RPMI8226 (cell line): ENCODE data around the gene KRT73.
A peak's percentile ranks its signal among the peaks of the same experiment; 100 is the strongest.
"Not testable (repeated sequence)": the region's sequence is repeated elsewhere in the genome, so short reads cannot be mapped to it uniquely, and the experiment has no call there.

Experiments used
- DNase-seq: peaks from one replicate; pipeline ENCODE4 v3.0.0-alpha.2; 2015

The KRT73 gene

DNA sequence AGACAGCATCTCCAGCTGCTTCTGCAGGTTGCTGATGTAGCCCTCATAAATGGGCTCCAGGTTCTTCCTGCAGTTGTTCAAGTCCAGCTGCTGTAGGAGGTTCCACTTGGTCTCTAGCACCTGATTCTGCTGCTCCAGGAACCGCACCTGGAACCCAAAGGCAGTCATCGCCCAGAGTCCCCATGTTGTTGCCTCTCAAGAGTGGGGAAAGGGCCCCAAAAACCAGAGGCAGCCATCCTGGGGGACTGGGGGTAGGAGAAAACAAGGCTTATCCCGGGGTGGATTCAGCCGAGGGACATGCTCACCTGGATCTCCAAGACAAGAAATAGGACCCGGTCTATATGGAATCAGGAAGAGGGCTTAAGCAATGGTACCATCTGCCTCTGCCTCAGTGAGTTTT lies 19.4 kb downstream of the KRT73 start:
- no peak for DNase-seq

DNA sequence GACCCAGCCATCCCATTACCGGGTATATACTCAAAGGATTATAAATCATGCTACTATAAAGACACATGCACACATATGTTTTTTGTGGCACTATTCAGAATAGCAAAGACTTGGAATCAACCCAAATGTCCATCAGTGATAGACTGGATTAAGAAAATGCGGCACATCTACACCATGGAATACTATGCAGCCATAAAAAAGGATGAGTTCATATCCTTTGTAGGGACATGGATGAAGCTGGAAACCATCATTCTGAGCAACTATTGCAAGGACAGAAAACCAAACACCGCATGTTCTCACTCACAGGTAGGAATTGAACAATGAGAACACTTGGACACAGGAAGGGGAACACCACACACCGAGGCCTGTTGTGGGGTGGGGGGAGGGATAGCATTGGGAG lies 24.1 kb downstream of the KRT73 start:
- not testable (repeated sequence) for DNase-seq

DNA sequence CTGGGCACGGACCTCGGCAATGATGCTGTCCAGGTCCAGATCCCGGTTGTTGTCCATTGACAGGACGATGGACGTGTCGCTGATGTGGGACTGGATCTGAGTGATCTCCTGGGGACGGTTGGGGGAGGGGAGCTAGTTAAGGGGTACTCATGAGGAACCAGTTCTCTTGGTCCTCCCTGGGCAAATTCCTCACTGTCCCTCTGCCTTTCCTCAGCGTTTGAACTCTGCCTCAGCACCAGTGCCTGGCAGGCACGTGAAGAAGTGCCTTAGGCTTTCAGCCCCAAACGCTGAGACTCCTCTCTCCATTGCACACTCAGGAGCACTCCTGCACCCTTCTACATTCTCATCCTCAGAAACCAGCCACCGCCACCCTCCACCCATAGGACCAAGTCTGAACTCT lies 26.8 kb downstream of the KRT73 start:
- no peak for DNase-seq

DNA sequence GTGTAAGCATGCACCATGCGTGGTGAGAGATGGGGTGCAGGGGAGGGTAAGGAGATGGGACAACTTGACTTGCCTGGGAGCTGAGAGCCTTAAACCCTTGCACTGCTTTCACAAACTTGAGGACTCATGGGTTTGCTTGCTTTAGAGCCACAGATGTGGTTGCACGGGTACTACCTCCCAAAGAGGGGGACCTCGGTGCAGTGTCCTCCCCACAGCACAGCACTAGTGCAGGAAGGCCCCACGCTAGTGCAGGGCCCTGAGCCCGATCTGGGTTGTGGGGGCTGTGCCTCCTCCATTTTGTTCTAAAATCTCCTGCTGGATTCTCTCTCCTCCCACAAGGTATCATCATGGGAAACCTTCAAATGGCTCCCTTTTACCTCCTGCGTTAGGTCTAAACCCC lies 28.3 kb downstream of the KRT73 start:
- DNase-seq: no peak

DNA sequence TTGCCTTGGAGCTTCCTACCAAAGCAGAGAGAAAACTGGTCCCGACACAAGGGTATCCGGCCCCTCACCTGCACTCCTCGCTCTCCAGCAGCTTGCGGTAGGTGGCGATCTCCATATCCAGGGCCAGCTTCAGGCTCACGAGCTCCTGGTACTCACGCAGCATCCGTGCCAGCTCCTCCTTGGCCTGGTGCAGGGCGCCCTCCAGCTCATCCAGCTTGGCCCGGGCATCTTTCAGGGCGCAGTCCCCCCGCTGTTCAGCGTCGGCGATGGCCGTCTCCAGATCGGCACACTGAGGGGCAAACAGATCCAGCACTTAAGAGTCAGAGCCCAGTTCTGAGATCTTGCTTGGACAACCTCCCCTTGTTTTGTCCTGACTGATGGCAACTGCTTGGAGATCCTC lies 30.8 kb downstream of the KRT73 start:
- DNase-seq: peak; percentile 28

DNA sequence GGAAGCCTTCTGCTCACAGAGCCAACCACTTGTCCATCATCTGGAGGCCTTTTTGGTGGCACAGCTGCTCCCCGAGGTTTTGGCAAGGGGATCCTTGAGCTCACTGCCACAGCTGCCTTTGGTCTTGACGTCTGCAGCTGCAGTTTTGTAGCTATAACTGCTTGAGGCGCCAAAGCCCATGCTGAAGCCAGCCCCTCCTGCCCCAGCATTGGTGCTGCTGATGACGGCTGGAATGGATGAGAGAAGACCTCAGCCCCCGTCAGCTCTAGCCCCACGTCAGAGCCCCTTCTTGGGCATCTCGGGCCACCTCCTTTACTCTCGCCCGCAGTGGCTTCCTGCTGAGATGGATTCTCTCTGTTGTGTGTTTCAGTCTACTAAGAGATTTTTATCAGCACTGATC lies 32.4 kb downstream of the KRT73 start:
- peak; percentile 15 for DNase-seq

DNA sequence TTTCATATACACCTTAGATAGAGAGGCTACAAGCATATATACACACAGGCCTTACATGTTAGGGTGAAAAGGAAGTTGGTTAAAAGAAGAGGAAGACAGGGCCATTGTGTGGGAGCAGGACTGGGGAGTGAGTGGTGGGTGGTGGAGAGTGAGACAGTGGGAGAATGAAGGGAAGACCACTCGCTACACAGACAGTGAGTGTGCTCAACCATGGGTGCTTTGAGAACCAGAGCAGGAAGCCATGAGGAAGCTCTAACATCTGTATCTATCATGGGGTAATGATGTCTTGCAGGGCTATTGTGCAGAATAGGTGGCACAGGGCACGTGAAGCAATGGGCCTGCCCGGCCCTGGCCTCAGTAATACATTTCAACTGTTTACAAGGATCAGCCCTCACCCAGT lies 33.3 kb downstream of the KRT73 start:
- DNase-seq: no peak

DNA sequence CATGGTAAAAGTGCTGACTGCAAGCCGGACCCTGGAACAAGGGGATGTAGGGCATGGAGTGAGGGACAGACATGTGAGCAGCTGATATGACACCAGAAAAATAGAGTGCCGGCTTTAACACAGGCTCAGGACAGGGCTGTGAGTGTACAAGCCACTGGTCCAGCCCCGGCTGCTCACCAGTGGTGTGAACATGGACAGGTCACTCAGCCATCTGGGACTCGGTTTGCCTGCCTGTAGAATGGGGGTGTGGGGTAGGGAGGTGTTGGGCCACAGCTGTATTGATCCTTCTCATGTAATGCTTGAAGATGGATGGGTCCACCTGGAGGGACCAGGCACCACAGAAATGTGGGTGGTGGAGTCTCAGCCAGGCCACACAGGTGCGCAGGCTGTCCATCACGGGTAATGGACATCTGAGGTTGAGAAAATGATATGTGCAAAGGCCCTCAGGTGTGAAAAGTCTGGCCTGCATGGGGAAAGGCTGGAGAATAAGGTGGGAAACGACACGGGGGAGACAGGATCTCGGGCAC lies 34.1 kb downstream of the KRT73 start:
- no peak for DNase-seq

DNA sequence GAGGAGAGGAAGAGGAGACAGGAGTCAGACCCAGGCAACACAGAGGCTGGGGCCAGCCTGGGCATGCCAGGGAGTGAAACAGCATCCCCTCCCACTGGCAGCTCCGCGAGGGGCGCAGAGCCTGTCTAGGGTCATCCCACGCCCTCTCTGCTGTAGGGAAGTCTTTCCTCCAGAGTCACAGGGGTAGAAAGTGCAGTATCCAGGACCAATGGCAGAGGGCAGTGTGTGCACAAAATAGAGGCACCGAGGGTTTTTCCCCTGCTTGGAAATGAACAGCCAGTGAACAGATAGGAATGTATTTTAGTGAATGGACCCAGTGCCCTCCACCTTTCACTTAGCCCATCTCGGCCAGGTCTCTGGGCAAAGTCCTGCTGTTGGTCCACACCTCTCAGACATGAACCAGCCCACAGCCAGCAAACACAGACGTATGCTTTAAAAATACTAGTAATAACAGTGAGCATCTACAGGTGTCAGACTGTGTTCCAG lies 35.3 kb downstream of the KRT73 start:
- peak; percentile 72 for DNase-seq

DNA sequence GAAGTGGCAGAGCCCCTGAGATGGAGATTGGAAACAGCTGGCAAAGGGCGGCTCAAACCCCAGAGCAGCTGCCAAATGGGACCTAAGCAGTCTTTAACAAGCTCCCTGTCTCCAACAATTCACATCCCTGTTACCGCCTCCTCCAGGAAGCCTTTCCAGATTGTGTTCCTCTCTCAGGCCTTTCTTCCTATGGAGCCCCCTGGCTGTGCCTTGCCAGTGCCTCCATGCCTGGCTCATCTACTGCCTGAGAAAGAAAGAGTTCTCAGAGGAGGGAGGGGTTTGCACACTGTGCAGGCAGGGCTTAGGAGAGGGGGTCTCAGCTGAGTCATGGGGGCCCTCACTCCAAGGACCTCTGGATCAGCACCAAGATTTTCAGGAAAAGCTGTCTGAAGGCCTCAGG lies 35.9 kb downstream of the KRT73 start:
- no peak for DNase-seq

DNA sequence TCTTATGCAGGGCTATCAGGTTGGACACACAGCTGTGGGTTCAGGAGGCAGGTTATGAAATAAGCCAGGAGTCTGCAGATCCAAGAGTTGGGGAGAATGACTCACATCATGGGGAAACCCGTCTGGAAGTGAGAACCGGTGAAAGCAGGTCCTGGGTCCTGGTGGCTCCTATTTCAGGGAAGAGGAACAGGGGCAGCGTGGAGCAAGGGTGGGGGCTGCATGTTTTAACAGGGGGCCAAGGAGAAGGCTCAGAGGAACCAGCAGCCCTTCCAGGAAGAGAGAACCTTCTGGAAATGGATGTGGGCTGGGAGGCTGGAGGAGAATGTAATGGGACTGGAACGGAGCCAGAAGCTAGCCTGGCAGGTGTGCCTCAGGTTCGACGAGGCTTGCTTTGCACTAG lies 36.9 kb downstream of the KRT73 start:
- DNase-seq: peak; percentile 32

DNA sequence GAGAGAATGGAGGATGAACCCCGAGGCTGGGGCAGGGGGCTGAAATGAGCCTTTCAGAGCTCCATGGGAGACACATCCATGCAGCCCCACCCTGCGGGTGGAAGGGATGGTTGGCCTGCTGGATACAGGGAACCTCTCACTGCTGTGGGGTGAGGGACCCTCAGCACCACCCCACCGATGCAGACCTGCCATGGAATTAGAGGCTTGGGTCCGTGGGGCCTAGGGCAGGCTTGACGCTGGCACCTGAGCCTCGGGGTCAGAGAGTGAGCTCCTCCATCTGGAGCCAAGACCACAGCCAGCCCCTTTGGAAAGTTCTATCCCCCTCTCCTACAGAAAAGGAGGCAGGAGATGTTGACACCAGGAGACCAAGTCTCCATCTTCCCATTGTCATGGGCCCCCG lies 37.3 kb downstream of the KRT73 start:
- DNase-seq: no peak

DNA sequence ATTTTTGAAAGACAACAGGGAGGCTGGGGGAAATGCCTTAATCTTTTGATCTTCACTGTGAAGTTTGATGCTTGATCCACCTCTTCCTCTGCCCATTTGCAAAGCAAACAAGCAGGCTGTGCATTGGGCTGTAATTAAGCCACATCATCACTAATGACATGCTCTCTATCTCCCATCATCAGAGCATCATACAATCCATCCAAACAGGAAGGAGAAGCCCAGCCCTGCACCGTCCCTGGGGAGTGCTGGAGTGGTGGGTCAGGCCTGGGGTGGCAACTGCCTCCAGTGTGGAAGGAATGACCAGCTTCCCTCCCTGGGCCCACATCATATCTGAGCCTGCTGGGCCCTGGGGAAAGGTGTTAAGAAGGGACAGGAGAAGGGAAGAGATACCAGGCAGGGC lies 37.9 kb downstream of the KRT73 start:
- DNase-seq: no peak

DNA sequence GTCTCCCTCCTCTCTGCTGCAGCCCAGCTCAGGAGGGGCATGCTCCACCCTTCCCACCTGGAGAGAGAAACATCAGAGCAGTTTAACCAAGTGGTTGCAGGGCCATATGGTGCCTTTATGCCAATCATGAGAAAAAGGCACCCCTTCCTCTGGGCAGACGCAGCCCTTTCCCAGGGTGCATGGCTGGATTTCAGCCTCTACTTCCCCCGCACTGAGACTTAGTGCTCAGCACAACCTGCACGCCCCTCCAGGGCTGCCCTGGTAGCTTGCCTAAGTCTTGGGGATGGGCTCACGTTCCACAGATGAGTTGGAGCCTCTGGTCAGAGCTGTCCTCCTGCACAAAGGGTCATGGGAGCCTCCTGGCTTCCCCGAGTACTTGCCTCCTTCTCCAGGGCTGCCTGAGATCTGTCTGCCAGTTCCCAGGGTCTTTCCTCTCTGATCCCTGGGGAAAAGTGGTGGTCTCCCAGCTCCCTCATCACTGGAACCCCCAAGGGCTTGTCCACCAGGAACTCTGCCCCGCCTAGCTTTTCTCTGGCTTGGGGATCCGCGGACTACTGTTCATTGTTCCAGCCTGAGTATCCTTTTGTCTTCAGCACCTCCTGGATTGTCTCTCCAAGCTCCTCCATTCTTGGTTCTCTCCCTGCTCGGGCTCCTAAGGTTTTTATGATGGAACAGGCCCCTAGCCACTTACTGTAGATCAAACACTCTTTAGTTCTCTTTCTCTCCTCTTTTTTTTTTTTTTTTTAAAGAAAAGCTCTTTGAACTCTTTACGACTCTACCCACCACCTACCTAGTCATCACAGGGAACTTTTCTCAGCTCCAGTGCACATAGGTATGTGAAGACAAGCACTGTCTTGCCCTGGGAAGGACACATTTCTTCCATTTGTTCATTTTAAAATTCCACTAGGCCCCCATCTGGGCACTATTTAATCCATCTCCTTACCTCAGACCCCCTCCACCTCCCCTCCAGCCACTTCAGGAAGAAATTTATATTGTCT lies 38.6 kb downstream of the KRT73 start:
- DNase-seq: no peak

DNA sequence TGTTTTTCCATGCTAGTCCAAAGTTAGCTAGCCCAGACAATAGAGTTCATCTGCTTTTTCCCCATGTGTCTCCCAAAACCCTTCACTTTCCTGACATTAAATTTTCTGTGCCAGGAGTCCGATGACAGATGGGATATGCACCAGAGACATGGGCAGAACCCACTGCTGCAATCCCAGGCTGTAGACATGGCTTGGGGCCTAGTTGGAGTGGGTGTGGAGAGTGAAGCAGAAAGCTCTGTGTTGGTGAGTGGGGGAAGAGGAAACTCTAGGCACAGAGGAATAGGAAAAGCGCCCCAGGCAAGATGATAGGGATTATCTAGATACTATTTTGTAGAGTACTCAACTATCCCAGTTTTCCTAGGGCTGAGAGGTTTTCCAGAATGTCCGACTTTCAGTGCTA lies 39.9 kb downstream of the KRT73 start:
- no peak for DNase-seq

DNA sequence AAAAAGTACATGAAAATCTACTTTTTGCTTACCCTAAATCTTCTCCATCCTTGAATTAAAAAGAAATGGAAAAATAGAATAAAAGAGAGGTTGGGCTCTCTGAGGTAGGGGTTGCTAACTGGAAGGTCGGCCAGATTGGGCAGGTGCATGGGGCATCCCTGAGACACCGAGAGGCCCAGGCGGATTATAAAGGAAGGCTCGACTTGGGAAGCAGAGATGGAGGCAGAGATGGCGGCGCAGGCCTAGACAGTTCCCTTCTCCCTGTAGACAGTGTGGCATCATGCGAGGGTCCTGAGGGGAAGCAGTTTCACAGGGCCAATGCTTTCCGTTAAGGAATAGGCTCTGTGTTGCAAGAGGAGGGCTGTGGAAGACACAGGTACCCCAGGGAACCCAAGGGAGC lies 41.0 kb downstream of the KRT73 start:
- no peak for DNase-seq

DNA sequence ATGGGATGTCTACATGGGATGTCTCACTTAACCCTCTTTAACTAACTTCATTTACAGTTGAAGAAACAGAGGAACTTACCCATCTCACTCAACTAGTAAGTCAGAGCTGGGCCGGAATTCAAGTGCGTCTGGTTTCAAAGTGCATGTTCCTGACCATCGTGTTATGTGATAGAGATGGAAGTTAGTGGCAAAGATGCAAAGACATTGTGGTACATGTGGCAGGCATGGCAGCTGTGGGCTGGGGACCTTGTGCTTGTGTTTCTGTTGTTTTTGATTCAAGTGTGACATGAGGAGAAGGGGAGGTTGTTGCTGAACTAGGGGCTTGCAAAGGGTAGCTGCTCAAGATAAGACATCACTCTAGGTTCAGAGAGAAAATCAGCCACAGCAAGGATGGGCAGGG lies 42.4 kb downstream of the KRT73 start:
- no peak for DNase-seq

DNA sequence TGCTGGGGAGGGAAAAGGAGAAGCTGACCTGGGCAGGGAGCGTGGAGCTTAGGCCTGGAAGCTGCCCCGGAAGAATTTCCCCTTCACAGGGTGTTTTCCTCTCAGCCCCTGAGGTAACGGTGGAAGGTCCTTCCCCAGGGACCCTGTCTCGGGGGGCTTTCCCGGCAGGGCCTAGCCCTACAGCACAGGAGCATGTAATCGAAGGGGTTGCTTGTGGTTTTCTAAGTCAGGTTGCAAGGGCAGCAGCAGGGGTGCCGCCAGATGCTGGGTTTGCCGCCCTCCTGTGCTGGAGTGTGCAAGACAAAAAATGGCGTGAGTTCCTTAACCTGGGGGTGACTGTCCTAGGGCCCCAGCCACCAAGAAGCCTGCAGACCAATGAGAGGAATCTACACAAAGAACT lies 43.1 kb downstream of the KRT73 start:
- DNase-seq: no peak

DNA sequence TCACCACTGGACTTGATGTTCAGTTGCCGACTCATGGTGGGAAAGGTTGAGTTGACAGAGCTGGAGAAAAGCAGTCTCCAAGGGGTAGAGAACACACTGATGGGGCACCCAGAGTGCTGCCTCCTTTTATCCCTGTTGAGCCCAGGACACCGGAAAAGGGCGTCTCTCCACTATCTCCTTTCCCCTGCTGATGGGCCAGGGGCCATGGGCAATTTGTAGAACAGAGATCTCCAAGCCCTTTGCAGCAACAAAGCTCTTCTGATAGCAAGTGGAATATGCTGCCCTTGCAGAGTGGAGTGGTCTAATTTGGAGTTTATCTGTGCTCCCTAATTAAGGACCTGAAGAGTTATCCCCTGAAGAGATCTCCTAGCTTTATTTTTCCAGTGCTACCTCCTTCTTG lies 44.6 kb downstream of the KRT73 start, which contains the start of gene KRT74:
Gene KRT74 (minus strand): TSS at position 101 of the 400 bp plus-strand sequence. CDS start 66 bp downstream, at position 35.
- no peak for DNase-seq

DNA sequence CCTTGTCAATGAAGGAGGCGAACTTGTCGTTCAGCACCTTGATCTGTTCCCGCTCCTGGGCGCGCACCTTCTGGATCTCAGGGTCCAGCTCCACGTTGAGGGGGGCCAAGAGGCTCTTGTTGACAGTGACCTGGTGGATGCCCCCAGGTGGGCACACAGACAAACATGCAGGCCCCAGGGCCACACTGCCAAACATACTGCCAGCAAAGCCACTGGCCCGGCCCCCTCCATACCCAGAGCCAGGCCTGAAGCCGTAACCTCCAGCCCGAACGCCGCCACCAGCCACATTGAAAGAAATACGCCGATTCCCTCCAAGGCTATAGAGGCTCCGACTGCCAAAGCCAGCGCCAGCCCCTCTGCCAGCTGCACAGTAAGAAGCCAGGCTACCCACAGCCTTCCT lies 45.1 kb downstream of the KRT73 start:
- DNase-seq: no peak

DNA sequence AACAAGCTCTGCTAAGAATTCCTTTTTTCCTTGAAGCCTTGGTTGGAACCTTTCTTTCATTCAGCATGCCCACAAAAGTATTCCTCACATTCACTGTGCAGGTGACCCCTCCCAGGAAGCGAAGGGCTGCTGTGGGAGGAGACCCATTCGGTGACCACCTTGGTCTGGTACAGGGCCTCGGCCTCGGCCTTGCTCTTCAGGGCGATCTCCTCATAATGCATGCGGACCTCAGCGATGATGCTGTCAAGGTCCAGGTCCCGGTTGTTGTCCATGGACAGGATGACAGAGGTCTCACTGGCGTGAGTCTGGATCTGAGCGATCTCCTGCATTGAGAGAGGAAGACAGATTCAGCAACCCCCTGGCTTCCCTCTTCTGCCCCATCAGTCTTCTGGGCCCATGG lies 47.8 kb downstream of the KRT73 start:
- DNase-seq: no peak

DNA sequence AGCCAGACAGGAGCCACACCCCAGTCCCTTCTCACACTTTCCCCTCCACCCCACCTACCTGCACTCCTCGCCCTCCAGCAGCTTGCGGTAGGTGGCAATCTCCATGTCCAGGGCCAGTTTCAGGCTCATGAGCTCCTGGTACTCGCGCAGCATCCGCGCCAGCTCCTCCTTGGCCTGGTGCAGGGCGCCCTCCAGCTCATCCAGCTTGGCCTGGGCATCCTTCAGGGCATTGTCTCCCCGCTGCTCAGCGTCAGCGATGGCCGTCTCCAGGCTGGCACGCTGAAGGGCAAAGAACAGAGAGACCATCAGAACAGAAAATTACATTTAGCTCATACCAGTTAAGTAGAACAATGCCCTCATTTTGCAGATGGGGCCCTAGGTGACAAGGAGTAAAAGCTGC lies 50.2 kb downstream of the KRT73 start:
- DNase-seq: no peak

DNA sequence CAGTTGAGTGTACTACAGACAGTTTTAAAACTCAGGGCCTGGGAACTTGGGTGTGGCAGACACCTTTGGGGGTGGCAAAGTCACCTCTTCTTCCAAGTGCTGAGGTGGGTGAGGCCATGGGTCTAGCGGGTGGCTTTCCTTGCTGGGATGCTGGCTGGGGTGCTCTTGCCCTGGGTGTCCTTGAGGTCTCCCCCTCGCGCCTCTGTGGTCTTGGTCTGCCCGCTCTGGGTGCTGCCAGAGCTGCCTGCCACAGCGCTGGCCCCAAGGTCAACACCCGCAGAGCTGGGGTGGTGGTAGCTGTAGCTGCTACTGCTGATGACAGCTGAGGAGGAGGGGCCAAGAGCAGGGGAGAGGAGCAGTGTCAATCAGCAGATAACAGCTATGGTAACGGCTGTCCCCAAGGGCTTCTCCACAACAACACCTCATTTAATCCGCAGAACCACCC lies 51.5 kb downstream of the KRT73 start:
- no peak for DNase-seq

DNA sequence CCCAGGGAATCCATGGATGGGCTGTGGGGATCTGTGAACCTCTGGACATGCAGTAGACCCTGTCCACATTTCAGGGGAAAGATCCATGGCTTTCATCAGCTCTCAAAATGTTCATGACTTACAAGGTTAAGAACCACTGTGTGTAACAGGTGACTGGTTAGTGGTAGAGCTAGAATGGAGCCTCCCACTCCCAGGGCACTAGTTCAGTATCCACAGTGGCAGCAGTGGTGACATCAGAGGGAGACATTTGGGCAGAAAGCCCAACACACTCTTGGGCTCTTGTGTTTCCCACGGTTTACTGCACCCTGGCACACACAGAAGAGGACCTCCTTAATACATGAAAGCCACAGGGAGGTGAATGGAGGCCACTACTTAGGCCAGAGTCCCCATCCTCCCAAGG lies 53.8 kb downstream of the KRT73 start:
- DNase-seq: no peak
